ENCODE measurements around the gene GADD45GIP1.
"Not testable (repeated sequence)": the region's sequence is repeated elsewhere in the genome, so short reads cannot be mapped to it uniquely, and the experiment has no call there.

GADD45GIP1 gene

GRCh38 chr19:12974301-12975220 lies 17.5 kb upstream of the GADD45GIP1 start:
- Histone ChIP-seq H3K27ac (ENCODE audit: low read depth, low read length) (no peak overlapping the region), H3K4me1 (ENCODE audit: control insufficient read depth, insufficient read depth, low read length) (peaks cover under 1% of the 10 kb centered on the region; the same call in 1 of the 2 replicates), H3K9me3 (ENCODE audit: control insufficient read depth, insufficient read depth, low read depth, low read length) (no peaks in the 10 kb centered on the region), H3K9ac (ENCODE audit: low read length) (no peak overlapping the region), H3K4me3 (ENCODE audit: low read depth, low read length) (no peak overlapping the region), H3K36me3 (ENCODE audit: control insufficient read depth, insufficient read depth, low read length) (no peaks in the 10 kb centered on the region), H3K27me3 (ENCODE audit: control insufficient read depth, insufficient read depth, low read length) (no peaks in the 10 kb centered on the region)

GRCh38 chr19:12973236-12973635 lies 16.2 kb upstream of the GADD45GIP1 start:
- no peaks in the 10 kb centered on the region for H3K9me3 ChIP-seq (ENCODE audit: control insufficient read depth, insufficient read depth, low read depth, low read length)
- H3K27me3 ChIP-seq (ENCODE audit: control insufficient read depth, insufficient read depth, low read length), result no peaks in the 10 kb centered on the region
- H3K4me3 ChIP-seq (ENCODE audit: low read depth, low read length), result no peak overlapping the region
- H3K27ac ChIP-seq (ENCODE audit: low read depth, low read length), result no peak overlapping the region
- H3K9ac ChIP-seq (ENCODE audit: low read length), result no peak overlapping the region
- no peaks in the 10 kb centered on the region for H3K36me3 ChIP-seq (ENCODE audit: control insufficient read depth, insufficient read depth, low read length)
- peaks cover 3% of the 10 kb centered on the region; the same call in 1 of the 2 replicates for H3K4me1 ChIP-seq (ENCODE audit: control insufficient read depth, insufficient read depth, low read length)

- Histone ChIP-seq H3K9ac (ENCODE audit: low read length) (no peak overlapping the region), H3K9me3 (ENCODE audit: control insufficient read depth, insufficient read depth, low read depth, low read length) (no peaks in the 10 kb centered on the region), H3K4me3 (ENCODE audit: low read depth, low read length) (no peak overlapping the region), H3K4me1 (ENCODE audit: control insufficient read depth, insufficient read depth, low read length) (peaks cover 3% of the 10 kb centered on the region; the same call in 1 of the 2 replicates), H3K27ac (ENCODE audit: low read depth, low read length) (no peak overlapping the region), H3K36me3 (ENCODE audit: control insufficient read depth, insufficient read depth, low read length) (no peaks in the 10 kb centered on the region), H3K27me3 (ENCODE audit: control insufficient read depth, insufficient read depth, low read length) (no peaks in the 10 kb centered on the region)
Measured at GRCh38 chr19:12970070-12970820, 13.2 kb upstream of the GADD45GIP1 start.

GRCh38 chr19:12969292-12969988 lies 12.4 kb upstream of the GADD45GIP1 start, which contains the start of gene DAND5:
DAND5 (plus strand) TSS chr19:12969576; CDS start chr19:12969661, 85 bp downstream.
- no peaks in the 10 kb centered on the region for H3K9me3 ChIP-seq (ENCODE audit: control insufficient read depth, insufficient read depth, low read depth, low read length)
- H3K4me1 ChIP-seq (ENCODE audit: control insufficient read depth, insufficient read depth, low read length), result peaks cover 3% of the 10 kb centered on the region; the same call in 1 of the 2 replicates
- H3K36me3 ChIP-seq (ENCODE audit: control insufficient read depth, insufficient read depth, low read length), result no peaks in the 10 kb centered on the region
- no peaks in the 10 kb centered on the region for H3K27me3 ChIP-seq (ENCODE audit: control insufficient read depth, insufficient read depth, low read length)
- H3K27ac ChIP-seq (ENCODE audit: low read depth, low read length), result no peak within 1 kb of the TSS
- H3K9ac ChIP-seq (ENCODE audit: low read length), result no peak within 1 kb of the TSS
- H3K4me3 ChIP-seq (ENCODE audit: low read depth, low read length), result no peak within 1 kb of the TSS

- Histone ChIP-seq H3K4me3 (ENCODE audit: low read depth, low read length) (no peak overlapping the region), H3K36me3 (ENCODE audit: control insufficient read depth, insufficient read depth, low read length) (no peaks in the 10 kb centered on the region), H3K27me3 (ENCODE audit: control insufficient read depth, insufficient read depth, low read length) (no peaks in the 10 kb centered on the region), H3K9me3 (ENCODE audit: control insufficient read depth, insufficient read depth, low read depth, low read length) (no peaks in the 10 kb centered on the region), H3K9ac (ENCODE audit: low read length) (no peak overlapping the region), H3K4me1 (ENCODE audit: control insufficient read depth, insufficient read depth, low read length) (peaks cover 3% of the 10 kb centered on the region; the same call in 1 of the 2 replicates), H3K27ac (ENCODE audit: low read depth, low read length) (no peak overlapping the region)
Measured at GRCh38 chr19:12967907-12968306, 10.9 kb upstream of the GADD45GIP1 start.

- H3K4me3 ChIP-seq (ENCODE audit: low read depth, low read length), result peak overlapping the region; percentile 53
- H3K4me1 ChIP-seq (ENCODE audit: control insufficient read depth, insufficient read depth, low read length), result peaks cover 3% of the 10 kb centered on the region; the same call in 1 of the 2 replicates
- peak overlapping the region; percentile 22 for H3K9ac ChIP-seq (ENCODE audit: low read length)
- no peaks in the 10 kb centered on the region for H3K27me3 ChIP-seq (ENCODE audit: control insufficient read depth, insufficient read depth, low read length)
- no peaks in the 10 kb centered on the region for H3K9me3 ChIP-seq (ENCODE audit: control insufficient read depth, insufficient read depth, low read depth, low read length)
- H3K36me3 ChIP-seq (ENCODE audit: control insufficient read depth, insufficient read depth, low read length), result no peaks in the 10 kb centered on the region
- H3K27ac ChIP-seq (ENCODE audit: low read depth, low read length), result no peak overlapping the region
Measured at GRCh38 chr19:12965812-12966135, 8.8 kb upstream of the GADD45GIP1 start.

GRCh38 chr19:12965017-12965811 lies 8.2 kb upstream of the GADD45GIP1 start:
- Histone ChIP-seq H3K9me3 (ENCODE audit: control insufficient read depth, insufficient read depth, low read depth, low read length) (no peaks in the 10 kb centered on the region), H3K27me3 (ENCODE audit: control insufficient read depth, insufficient read depth, low read length) (no peaks in the 10 kb centered on the region), H3K27ac (ENCODE audit: low read depth, low read length) (no peak overlapping the region)

GRCh38 chr19:12959481-12959880 lies 2.5 kb upstream of the GADD45GIP1 start:
- Histone ChIP-seq H3K9me3 (ENCODE audit: control insufficient read depth, insufficient read depth, low read depth, low read length) (no peaks in the 10 kb centered on the region), H3K36me3 (ENCODE audit: control insufficient read depth, insufficient read depth, low read length) (peaks cover 9% of the 10 kb centered on the region), H3K4me3 (ENCODE audit: low read depth, low read length) (no peak overlapping the region), H3K9ac (ENCODE audit: low read length) (no peak overlapping the region), H3K4me1 (ENCODE audit: control insufficient read depth, insufficient read depth, low read length) (peaks cover 5% of the 10 kb centered on the region), H3K27me3 (ENCODE audit: control insufficient read depth, insufficient read depth, low read length) (no peaks in the 10 kb centered on the region), H3K27ac (ENCODE audit: low read depth, low read length) (no peak overlapping the region)

More at GRCh38 chr19:12965017-12965811, 8.2 kb upstream of the GADD45GIP1 start:
- peak overlapping the region; percentile 35 for H3K9ac ChIP-seq (ENCODE audit: low read length)
- no peaks in the 10 kb centered on the region for H3K36me3 ChIP-seq (ENCODE audit: control insufficient read depth, insufficient read depth, low read length)
- peaks cover 3% of the 10 kb centered on the region; the same call in 1 of the 2 replicates for H3K4me1 ChIP-seq (ENCODE audit: control insufficient read depth, insufficient read depth, low read length)
- peak overlapping the region; percentile 53 for H3K4me3 ChIP-seq (ENCODE audit: low read depth, low read length)

- Histone ChIP-seq H3K4me3 (ENCODE audit: low read depth, low read length) (peak overlapping the region; percentile 95), H3K9ac (ENCODE audit: low read length) (peak overlapping the region; percentile 87), H3K27ac (ENCODE audit: low read depth, low read length) (peak overlapping the region; percentile 75; the same call in 1 of the 2 replicates), H3K36me3 (ENCODE audit: control insufficient read depth, insufficient read depth, low read length) (peaks cover 28% of the 10 kb centered on the region)
- not testable (repeated sequence) for H3K9me3 ChIP-seq (ENCODE audit: control insufficient read depth, insufficient read depth, low read depth, low read length); H3K4me1 ChIP-seq (ENCODE audit: control insufficient read depth, insufficient read depth, low read length); H3K27me3 ChIP-seq (ENCODE audit: control insufficient read depth, insufficient read depth, low read length)
Measured at GRCh38 chr19:12957389-12957952, 448 bp upstream of the GADD45GIP1 start.

GRCh38 chr19:12955996-12956395 lies 1.0 kb downstream of the GADD45GIP1 start:
- Histone ChIP-seq H3K36me3 (ENCODE audit: control insufficient read depth, insufficient read depth, low read length) (peaks cover 42% of the 10 kb centered on the region), H3K9ac (ENCODE audit: low read length) (peak overlapping the region; percentile 87), H3K9me3 (ENCODE audit: control insufficient read depth, insufficient read depth, low read depth, low read length) (no peaks in the 10 kb centered on the region), H3K4me3 (ENCODE audit: low read depth, low read length) (peak overlapping the region; percentile 95), H3K27ac (ENCODE audit: low read depth, low read length) (no peak overlapping the region), H3K4me1 (ENCODE audit: control insufficient read depth, insufficient read depth, low read length) (peaks cover 9% of the 10 kb centered on the region), H3K27me3 (ENCODE audit: control insufficient read depth, insufficient read depth, low read length) (no peaks in the 10 kb centered on the region)
